ENCODE data around the gene NXN. TPM values are rescaled to one million over a fixed set of nuclear protein-coding genes. Genes with fewer than 3 reads are reported as not detected.

The NXN gene
- total RNA-seq, 8 experiments from 2014 or later: 1.0 to 66.4 (median 22.6) TPM

- 14 to 100% (median 80%) methylated on average over 1 to 4 of the region's 10 CpGs; no CpG with 5 or more reads in 3 of the 10 experiments for WGBS, 10 experiments
- Histone ChIP-seq H3K4me1 (replicated peaks in 1 of 2) (peaks cover 21% of the 10 kb centered on the region in 2 donors), H3K4me3 (no peak overlapping the region), H3K27ac (peak overlapping the region in 1 of 2 donors; percentile 73)
- no peak for ATAC-seq (replicated peaks in 6 of 8)
- in situ Hi-C loops (cut with MboI; ENCODE audit: low pct_unique_long_range_greater_than_20kb in 2 of 9, low sequenced_read_pairs in 9 of 9, unreplicated experiment in 9 of 9): no loop called here
These were observed 81.5 kb downstream of the NXN start for GRCh38 chr17:897970-898619.

GRCh38 chr17:896953-897661, 82.5 kb downstream of the NXN start:
- 38 to 87% (median 75%) methylated on average over 2 to 16 of the region's 29 CpGs; no CpG with 5 or more reads in 2 of the 10 experiments for WGBS, 10 experiments
- Histone ChIP-seq H3K27ac (peak overlapping the region; percentile 71 to 73), H3K4me1 (replicated peaks in 1 of 2) (peaks cover 21% of the 10 kb centered on the region in 2 donors), H3K4me3 (peak overlapping the region in 1 of 5 donors; percentile 6)
- in situ Hi-C loops (cut with MboI; ENCODE audit: low pct_unique_long_range_greater_than_20kb in 2 of 9, low sequenced_read_pairs in 9 of 9, unreplicated experiment in 9 of 9): no loop called here
- peak in 6 of 8 experiments; percentile 41 to 95 (median 90) for ATAC-seq (replicated peaks in 6 of 8)

- Histone ChIP-seq H3K27ac (peak overlapping the region; percentile 71 to 73), H3K4me1 (replicated peaks in 1 of 2) (peaks cover 19% of the 10 kb centered on the region in 2 donors), H3K4me3 (no peak overlapping the region)
- ATAC-seq (replicated peaks in 6 of 8): no peak
- in situ Hi-C loops (cut with MboI; ENCODE audit: low pct_unique_long_range_greater_than_20kb in 2 of 9, low sequenced_read_pairs in 9 of 9, unreplicated experiment in 9 of 9): no loop called here
- WGBS, 10 experiments: 44 to 100% (median 92%) methylated on average over 1 to 11 of the region's 14 CpGs; no CpG with 5 or more reads in 1 of the 10 experiments
These were observed 83.1 kb downstream of the NXN start for GRCh38 chr17:896454-896853.

GRCh38 chr17:892958-893357, 86.6 kb downstream of the NXN start:
- H3K4me3 ChIP-seq: no peak overlapping the region
- in situ Hi-C loops (cut with MboI; ENCODE audit: low pct_unique_long_range_greater_than_20kb in 2 of 9, low sequenced_read_pairs in 9 of 9, unreplicated experiment in 9 of 9): no loop called here
- no peak overlapping the region for H3K27ac ChIP-seq
- no peak for ATAC-seq (replicated peaks in 6 of 8)
- WGBS, 10 experiments: 0 to 100% (median 90%) methylated on average over 1 to 8 of the region's 8 CpGs; no CpG with 5 or more reads in 3 of the 10 experiments
- H3K4me1 ChIP-seq (replicated peaks in 1 of 2): peaks cover 19 to 24% of the 10 kb centered on the region in 2 donors

- Histone ChIP-seq H3K4me3 (no peak overlapping the region), H3K4me1 (replicated peaks in 1 of 2) (peaks cover 9 to 12% of the 10 kb centered on the region in 2 donors), H3K27ac (no peak overlapping the region)
- 64 to 100% (median 88%) methylated on average over 2 to 11 of the region's 12 CpGs for WGBS, 10 experiments
- no peak for ATAC-seq (replicated peaks in 6 of 8)
- in situ Hi-C loops (cut with MboI; ENCODE audit: low pct_unique_long_range_greater_than_20kb in 2 of 9, low sequenced_read_pairs in 9 of 9, unreplicated experiment in 9 of 9): no loop called here
These were observed 90.6 kb downstream of the NXN start for GRCh38 chr17:888998-889441.

- no peak overlapping the region for H3K27ac ChIP-seq
- no peak for ATAC-seq (replicated peaks in 6 of 8)
- WGBS, 10 experiments: 33 to 91% (median 76%) methylated on average over 1 to 18 of the region's 21 CpGs; no CpG with 5 or more reads in 2 of the 10 experiments
These were observed 91.9 kb downstream of the NXN start for GRCh38 chr17:887551-888209.

GRCh38 chr17:885971-886571, 93.5 kb downstream of the NXN start:
- peak in 1 of 8 experiments; percentile 55 for ATAC-seq (replicated peaks in 6 of 8)
- in situ Hi-C loops (cut with MboI; ENCODE audit: low pct_unique_long_range_greater_than_20kb in 2 of 9, low sequenced_read_pairs in 9 of 9, unreplicated experiment in 9 of 9): no loop called here
- H3K4me3 ChIP-seq: no peak overlapping the region
- H3K4me1 ChIP-seq (replicated peaks in 1 of 2): peaks cover 32 to 34% of the 10 kb centered on the region in 2 donors
- H3K27ac ChIP-seq: peak overlapping the region; percentile 53 to 66
- 71 to 95% (median 80%) methylated on average over 1 to 8 of the region's 18 CpGs; no CpG with 5 or more reads in 2 of the 10 experiments for WGBS, 10 experiments

More at GRCh38 chr17:887551-888209, 91.9 kb downstream of the NXN start:
- Histone ChIP-seq H3K4me1 (replicated peaks in 1 of 2) (peaks cover 21 to 24% of the 10 kb centered on the region in 2 donors), H3K4me3 (no peak overlapping the region)
- in situ Hi-C loops (cut with MboI; ENCODE audit: low pct_unique_long_range_greater_than_20kb in 2 of 9, low sequenced_read_pairs in 9 of 9, unreplicated experiment in 9 of 9): no loop called here

- in situ Hi-C loops (cut with MboI; ENCODE audit: low pct_unique_long_range_greater_than_20kb in 2 of 9, low sequenced_read_pairs in 9 of 9, unreplicated experiment in 9 of 9): no loop called here
- Histone ChIP-seq H3K4me1 (replicated peaks in 1 of 2) (peaks cover 27 to 32% of the 10 kb centered on the region in 2 donors), H3K4me3 (no peak overlapping the region), H3K27ac (peak overlapping the region in 1 of 2 donors; percentile 11)
- WGBS, 10 experiments: 17 to 78% (median 40%) methylated on average over 1 to 6 of the region's 12 CpGs; no CpG with 5 or more reads in 7 of the 10 experiments
- ATAC-seq (replicated peaks in 6 of 8): peak in 1 of 8 experiments; percentile 16
These were observed 96.0 kb downstream of the NXN start for GRCh38 chr17:883586-883962.

- in situ Hi-C loops (cut with MboI; ENCODE audit: low pct_unique_long_range_greater_than_20kb in 2 of 9, low sequenced_read_pairs in 9 of 9, unreplicated experiment in 9 of 9): no loop called here
- Histone ChIP-seq H3K4me1 (replicated peaks in 1 of 2) (peaks cover 28 to 33% of the 10 kb centered on the region in 2 donors), H3K4me3 (no peak overlapping the region), H3K27ac (peak overlapping the region; percentile 40 to 45)
- peak; percentile 42 to 83 (median 56) for ATAC-seq (replicated peaks in 6 of 8)
- WGBS, 10 experiments: 0 to 90% (median 60%) methylated on average over 1 to 10 of the region's 14 CpGs; no CpG with 5 or more reads in 3 of the 10 experiments
These were observed 96.6 kb downstream of the NXN start for GRCh38 chr17:882827-883585.

DNA sequence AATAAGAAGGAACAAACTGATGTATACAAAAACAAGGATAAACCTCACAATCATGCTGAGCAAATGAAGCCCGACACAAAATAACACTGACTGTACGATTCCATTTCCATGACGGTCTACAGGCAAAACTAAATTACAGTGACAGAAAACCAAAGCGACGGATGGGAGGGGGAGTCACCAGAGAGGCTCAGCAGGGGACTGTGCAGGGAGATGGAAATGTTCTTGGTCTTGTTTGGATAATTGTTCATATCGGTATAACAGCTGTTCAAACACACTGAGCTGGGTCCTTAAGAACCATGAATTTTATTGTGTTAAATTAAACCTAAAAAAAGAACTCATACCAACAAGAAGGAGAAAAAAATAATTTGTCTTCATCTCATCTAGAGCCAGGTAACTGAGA, 97.8 kb downstream of the NXN start:
- ATAC-seq (replicated peaks in 6 of 8): peak in 1 of 8 experiments; percentile 26
- H3K4me3 ChIP-seq: no peak overlapping the region
- 71 to 100% (median 93%) methylated on average over 1 to 6 of the region's 6 CpGs; no CpG with 5 or more reads in 1 of the 10 experiments for WGBS, 10 experiments
- H3K27ac ChIP-seq: no peak overlapping the region
- H3K4me1 ChIP-seq (replicated peaks in 1 of 2): peaks cover 36 to 41% of the 10 kb centered on the region in 2 donors
- in situ Hi-C loops (cut with MboI; ENCODE audit: low pct_unique_long_range_greater_than_20kb in 2 of 9, low sequenced_read_pairs in 9 of 9, unreplicated experiment in 9 of 9): no loop called here

DNA sequence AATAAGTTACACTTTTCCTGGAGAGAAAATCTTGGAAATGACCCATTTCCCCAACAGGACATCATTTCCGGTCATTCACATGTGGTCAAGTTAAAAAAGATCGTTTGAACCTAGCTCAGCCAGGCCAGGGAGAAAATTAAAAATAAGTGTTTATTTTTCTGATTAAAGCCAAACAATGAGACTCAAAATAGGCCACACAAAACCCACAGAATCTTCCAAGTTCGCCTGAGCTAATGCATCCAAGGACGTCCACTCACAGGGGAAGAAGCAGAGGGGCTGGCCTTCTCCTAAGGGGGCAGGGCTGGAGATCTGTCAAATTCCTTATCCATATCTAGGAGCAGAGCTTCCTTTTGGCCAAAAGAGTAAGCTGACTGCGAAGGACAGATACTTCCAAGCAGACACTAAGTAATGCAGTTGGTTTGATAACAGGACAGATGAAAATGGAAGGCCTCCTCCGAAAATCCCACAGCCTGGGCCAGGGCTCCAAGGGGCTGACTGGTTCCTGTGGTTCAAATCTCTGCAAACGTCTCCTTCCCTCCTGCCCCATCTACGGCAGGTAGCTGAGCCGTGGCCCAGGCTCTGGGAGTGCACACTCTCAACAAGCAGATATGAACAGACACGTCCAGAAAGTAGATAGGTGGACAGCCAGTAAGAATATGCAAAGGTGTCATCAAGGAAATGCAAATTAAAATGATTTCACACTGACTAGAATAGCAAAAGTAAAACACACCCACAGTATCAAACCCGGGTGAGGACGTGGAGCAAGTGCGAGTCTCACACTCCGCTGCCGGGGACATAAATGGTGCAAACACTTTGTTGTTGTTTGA, 98.9 kb downstream of the NXN start:
- Histone ChIP-seq H3K4me3 (no peak overlapping the region), H3K4me1 (replicated peaks in 1 of 2) (peaks cover 30 to 43% of the 10 kb centered on the region in 2 donors), H3K27ac (no peak overlapping the region)
- ATAC-seq (replicated peaks in 6 of 8): no peak
- 13 to 97% (median 64%) methylated on average over 2 to 9 of the region's 15 CpGs for WGBS, 10 experiments
- in situ Hi-C loops (cut with MboI; ENCODE audit: low pct_unique_long_range_greater_than_20kb in 2 of 9, low sequenced_read_pairs in 9 of 9, unreplicated experiment in 9 of 9): no loop called here
